OCI-LY3 (cell line): Measurements from ENCODE around the gene PPM1A.
A peak's percentile ranks its signal among the peaks of the same experiment; 100 is the strongest.

Experiments used
- H2AFZ ChIP-seq: fragments of 200-600, 300-600 bp; shearing (Covaris generic); 2 replicates; pipeline ENCODE4 v1.6.0; 2014; ENCODE audit warnings: antibody characterized with exemption, low read depth, low read length
- H3K27ac ChIP-seq: fragments of 200-600, 300-600 bp; sonication (generic); 2 replicates; pipeline ENCODE4 v1.5.1; 2014; ENCODE audit warnings: mild to moderate bottlenecking, low read length, moderate library complexity, mixed read lengths
- H3K27me3 ChIP-seq: fragments of 200-600, 300-600 bp; sonication (generic); 2 replicates; pipeline ENCODE4 v1.6.1; 2014; ENCODE audit warnings: low read depth, low read length, mixed read lengths
- H3K36me3 ChIP-seq: fragments of 200-600, 300-600 bp; sonication (generic); replicated peaks from 2 replicates; pipeline ENCODE3; 2014; ENCODE audit warnings: low read depth, low read length, mixed read lengths
- H3K4me1 ChIP-seq: fragments of 300-600, 200-600 bp; sonication (generic); 2 replicates; pipeline ENCODE4 v1.6.1; 2014; ENCODE audit warnings: low read length, mixed read lengths
- H3K4me2 ChIP-seq: fragments of 200-600, 300-600 bp; sonication (generic); 2 replicates; pipeline ENCODE4 v1.6.1; 2014; ENCODE audit warnings: low read length, mixed read lengths
- H3K4me3 ChIP-seq: fragments of 300-600, 200-600 bp; sonication (generic); 2 replicates; pipeline ENCODE4 v1.5.1; 2014; ENCODE audit warnings: antibody characterized with exemption, mild to moderate bottlenecking, low read length, moderate library complexity
- H3K79me2 ChIP-seq: fragments of 300-600, 200-600 bp; shearing (Covaris generic); 2 replicates; pipeline ENCODE4 v1.6.1; 2014; ENCODE audit warnings: mild to moderate bottlenecking, low read length, mixed read lengths
- H3K9ac ChIP-seq: fragments of 300-600, 200-600 bp; shearing (Covaris generic); 2 replicates; pipeline ENCODE4 v1.6.0; 2014; ENCODE audit warnings: mild to moderate bottlenecking, low read length, moderate library complexity
- H3K9me3 ChIP-seq: fragments of 200-600, 300-600 bp; shearing (Covaris generic); 2 replicates; pipeline ENCODE4 v1.6.1; 2014; ENCODE audit warnings: low read length, mixed read lengths; ENCODE audit not compliant: insufficient read depth
- H4K20me1 ChIP-seq: fragments of 200-600, 300-600 bp; sonication (generic); 2 replicates; pipeline ENCODE4 v1.6.1; 2016; ENCODE audit warnings: low read length, mixed read lengths; ENCODE audit not compliant: insufficient read depth
- CTCF ChIP-seq: fragments of 200-600, 300-600 bp; sonication (generic); IDR thresholded peaks from 2 replicates; pipeline ENCODE4 v1.5.1; 2014; ENCODE audit warnings: antibody characterized with exemption, low read length, low read depth
- EZH2phosphoT487 ChIP-seq: fragments of 200-600 bp; shearing (Covaris generic); IDR thresholded peaks from 2 replicates; pipeline ENCODE4 v1.6.1; 2018; ENCODE audit warnings: antibody characterized with exemption, mixed run types, low read depth

The PPM1A gene

GRCh38 chr14:60274448-60274847 lies 25.4 kb downstream of the PPM1A start:
- peaks cover 15% of the 10 kb centered on the region for H3K36me3 ChIP-seq
- no peak for TF ChIP-seq CTCF
- TF ChIP-seq EZH2phosphoT487 = no peak
- no peak overlapping the region for H3K27ac ChIP-seq
- no peaks in the 10 kb centered on the region for H3K27me3 ChIP-seq
- no peak overlapping the region for H2AFZ ChIP-seq
- H4K20me1 ChIP-seq = peaks cover 89% of the 10 kb centered on the region
- no peak overlapping the region for H3K4me3 ChIP-seq
- H3K79me2 ChIP-seq = peaks cover 98% of the 10 kb centered on the region
- peak overlapping the region; percentile 15 for H3K4me2 ChIP-seq
- H3K4me1 ChIP-seq = peaks cover 19% of the 10 kb centered on the region
- H3K9ac ChIP-seq = no peak overlapping the region
- H3K9me3 ChIP-seq = no peaks in the 10 kb centered on the region

DNA sequence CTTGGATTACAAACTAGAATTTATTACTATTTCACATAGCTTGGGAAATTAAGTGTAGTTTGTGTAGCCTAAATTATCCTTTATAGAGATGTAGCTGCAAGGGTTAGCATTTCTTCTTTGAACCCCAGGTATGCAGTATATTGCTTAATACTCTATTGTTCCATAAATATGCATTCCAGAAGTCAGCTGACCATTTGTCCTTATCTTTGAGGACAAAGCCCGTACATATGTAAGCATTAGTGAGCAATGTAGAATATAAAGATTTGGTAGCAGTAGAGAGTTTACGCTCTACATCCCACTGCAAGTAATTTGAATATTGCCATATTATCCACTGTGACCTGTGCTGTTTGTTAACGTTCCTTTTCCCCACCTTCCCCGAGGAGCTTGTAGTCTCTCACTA lies 26.9 kb downstream of the PPM1A start:
- TF ChIP-seq CTCF (no peak), EZH2phosphoT487 (no peak)
- no peak overlapping the region for H3K4me2 ChIP-seq
- no peak overlapping the region for H2AFZ ChIP-seq
- H3K9ac ChIP-seq = no peak overlapping the region
- peaks cover 91% of the 10 kb centered on the region for H4K20me1 ChIP-seq
- no peak overlapping the region for H3K4me3 ChIP-seq
- peaks cover 19% of the 10 kb centered on the region for H3K4me1 ChIP-seq
- H3K27ac ChIP-seq = no peak overlapping the region
- no peaks in the 10 kb centered on the region for H3K9me3 ChIP-seq
- peaks cover 13% of the 10 kb centered on the region for H3K36me3 ChIP-seq
- peaks cover 98% of the 10 kb centered on the region for H3K79me2 ChIP-seq
- H3K27me3 ChIP-seq = no peaks in the 10 kb centered on the region

- Histone ChIP-seq H3K9ac (no peak overlapping the region), H3K4me2 (no peak overlapping the region), H3K27me3 (no peaks in the 10 kb centered on the region), H3K4me1 (peaks cover 19% of the 10 kb centered on the region), H3K4me3 (no peak overlapping the region), H3K36me3 (peaks cover 13% of the 10 kb centered on the region), H3K79me2 (peaks cover 98% of the 10 kb centered on the region), H3K27ac (no peak overlapping the region), H2AFZ (no peak overlapping the region), H4K20me1 (peaks cover 91% of the 10 kb centered on the region), H3K9me3 (no peaks in the 10 kb centered on the region)
- TF ChIP-seq CTCF (no peak), EZH2phosphoT487 (no peak)
Measured at GRCh38 chr14:60276347-60276746, 27.3 kb downstream of the PPM1A start.

- no peak overlapping the region for H2AFZ ChIP-seq
- H4K20me1 ChIP-seq = peaks cover 90% of the 10 kb centered on the region
- H3K4me1 ChIP-seq = peaks cover 19% of the 10 kb centered on the region
- H3K27me3 ChIP-seq = no peaks in the 10 kb centered on the region
- no peak overlapping the region for H3K27ac ChIP-seq
- TF ChIP-seq CTCF = no peak
- TF ChIP-seq EZH2phosphoT487 = no peak
- peaks cover 21% of the 10 kb centered on the region for H3K36me3 ChIP-seq
- H3K9me3 ChIP-seq = no peaks in the 10 kb centered on the region
- no peak overlapping the region for H3K4me3 ChIP-seq
- H3K4me2 ChIP-seq = no peak overlapping the region
- peaks cover 96% of the 10 kb centered on the region for H3K79me2 ChIP-seq
- no peak overlapping the region for H3K9ac ChIP-seq
Measured at GRCh38 chr14:60277605-60278190, 28.7 kb downstream of the PPM1A start.
